ENCODE data around the gene POLD3.
"Not testable (repeated sequence)": the region's sequence is repeated elsewhere in the genome, so short reads cannot be mapped to it uniquely, and the experiment has no call there.

The POLD3 gene

GRCh38 chr11:74583024-74583624, 9.3 kb upstream of the POLD3 start:
- DNase-seq, result no peak

GRCh38 chr11:74590492-74590891, 1.9 kb upstream of the POLD3 start:
- not testable (repeated sequence) for DNase-seq

GRCh38 chr11:74592063-74592440, 330 bp upstream of the POLD3 start:
- DNase-seq, result no peak

GRCh38 chr11:74593463-74593862, 1.1 kb downstream of the POLD3 start:
- peak; percentile 22 for DNase-seq

GRCh38 chr11:74602637-74603556, 10.5 kb downstream of the POLD3 start:
- DNase-seq, result no peak

- DNase-seq, result no peak
These were observed 11.5 kb downstream of the POLD3 start for GRCh38 chr11:74603845-74604244.

DNA sequence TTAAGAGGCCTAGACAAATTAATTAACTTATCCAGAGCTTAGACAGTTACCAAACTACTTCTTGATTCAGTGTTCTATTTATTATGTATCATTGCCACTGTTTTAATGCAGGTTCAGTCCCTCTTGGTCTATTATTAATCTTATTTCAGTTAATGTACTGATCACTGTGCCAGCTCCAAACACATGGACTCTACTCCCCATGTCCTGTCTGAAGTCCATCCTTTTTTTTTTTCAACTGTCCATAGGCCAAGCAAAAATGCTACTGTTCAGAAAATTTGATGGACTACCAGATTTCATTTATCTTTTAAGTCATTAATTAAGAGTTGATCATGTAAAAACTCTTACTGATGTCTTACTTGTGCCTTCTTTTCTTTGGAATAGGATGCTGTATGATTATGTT, 11.9 kb downstream of the POLD3 start:
- no peak for DNase-seq

- DNase-seq, result no peak
These were observed 13.0 kb downstream of the POLD3 start for GRCh38 chr11:74605403-74605802.

DNA sequence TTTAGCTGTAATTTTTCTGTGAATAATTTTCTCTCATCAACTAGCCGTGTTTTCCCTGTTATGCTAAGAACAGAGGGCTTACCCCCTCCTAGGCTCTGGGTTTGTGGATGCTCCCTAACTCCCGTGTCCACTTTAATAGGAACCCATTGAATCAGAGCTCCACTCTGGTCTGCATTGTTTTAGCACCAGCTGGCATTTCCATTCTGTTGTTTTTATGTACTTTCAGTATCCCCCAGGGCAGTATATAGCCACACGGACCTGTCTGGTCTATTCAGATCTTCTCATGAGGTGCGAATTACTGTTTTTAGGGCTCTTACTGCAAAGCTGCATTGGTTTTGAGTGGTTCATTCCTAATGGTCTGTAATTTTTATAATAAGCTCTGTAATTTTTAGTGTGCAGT, 16.0 kb downstream of the POLD3 start:
- no peak for DNase-seq

- DNase-seq, result peak; percentile 68
These were observed 19.0 kb downstream of the POLD3 start for GRCh38 chr11:74611369-74611861.

- DNase-seq, result no peak
These were observed 20.5 kb downstream of the POLD3 start for GRCh38 chr11:74612877-74613276.

- DNase-seq, result peak; percentile 10
These were observed 22.9 kb downstream of the POLD3 start for GRCh38 chr11:74615311-74615710.

DNA sequence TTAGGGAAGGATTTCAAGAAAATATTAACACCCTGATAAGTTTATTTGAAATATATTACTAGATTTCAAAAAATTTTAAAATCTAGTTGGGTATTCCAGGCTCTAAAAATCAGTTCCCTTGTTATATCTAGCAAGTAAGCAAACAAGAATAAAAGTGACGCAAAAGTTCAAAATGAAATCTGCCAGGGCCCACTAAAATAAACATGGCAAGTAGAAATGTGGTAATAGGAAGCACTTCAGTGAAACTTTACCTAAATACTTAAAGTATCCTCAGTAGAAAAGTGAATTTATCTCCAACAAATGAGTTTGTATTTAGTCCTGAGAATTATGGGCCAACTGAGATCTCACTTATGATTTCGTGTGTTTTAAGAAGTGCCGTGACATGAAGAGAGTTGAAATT, 23.6 kb downstream of the POLD3 start:
- DNase-seq, result no peak

GRCh38 chr11:74620531-74620930, 28.1 kb downstream of the POLD3 start:
- DNase-seq, result no peak

GRCh38 chr11:74626130-74626529, 33.7 kb downstream of the POLD3 start:
- no peak for DNase-seq

DNA sequence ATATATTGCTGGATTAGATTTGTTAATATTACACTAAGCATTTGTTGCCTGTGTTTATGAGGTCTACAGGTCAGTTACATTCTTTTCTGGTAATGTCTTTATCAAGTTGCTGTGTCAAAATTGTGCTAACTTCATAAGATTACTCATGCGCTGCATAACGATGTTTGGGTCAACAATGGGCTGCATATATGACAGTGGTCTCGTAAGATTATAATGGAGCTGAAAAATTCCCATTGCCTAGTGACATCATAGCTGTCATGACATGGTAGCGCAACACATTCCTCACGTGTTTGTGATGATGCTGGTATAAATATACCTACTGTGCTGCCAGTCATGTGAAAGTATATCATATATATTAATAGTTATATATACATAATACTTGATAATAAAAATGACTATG, 34.2 kb downstream of the POLD3 start:
- DNase-seq, result no peak

GRCh38 chr11:74627381-74627780, 35.0 kb downstream of the POLD3 start:
- DNase-seq, result no peak

DNA sequence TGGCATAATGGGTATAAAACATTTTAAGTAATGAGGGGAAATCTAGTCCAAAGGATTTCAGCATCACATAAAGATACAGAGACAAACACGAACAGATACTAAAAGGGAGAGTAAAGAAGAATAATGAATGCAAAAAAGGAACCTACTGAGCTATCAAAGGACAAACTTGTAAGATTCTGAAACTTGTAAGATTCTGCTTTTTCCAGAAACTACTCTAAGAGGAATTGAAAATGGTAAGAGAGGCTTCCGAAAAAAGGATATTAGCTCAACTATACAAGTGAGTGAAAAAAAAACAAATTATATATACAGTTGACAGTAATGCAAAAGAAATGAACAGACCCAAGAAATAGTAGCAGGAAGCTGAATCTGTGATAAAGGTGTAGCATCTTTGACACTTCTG, 37.7 kb downstream of the POLD3 start:
- no peak for DNase-seq

- peak; percentile 6 for DNase-seq
These were observed 41.3 kb downstream of the POLD3 start for GRCh38 chr11:74633406-74634393.

DNA sequence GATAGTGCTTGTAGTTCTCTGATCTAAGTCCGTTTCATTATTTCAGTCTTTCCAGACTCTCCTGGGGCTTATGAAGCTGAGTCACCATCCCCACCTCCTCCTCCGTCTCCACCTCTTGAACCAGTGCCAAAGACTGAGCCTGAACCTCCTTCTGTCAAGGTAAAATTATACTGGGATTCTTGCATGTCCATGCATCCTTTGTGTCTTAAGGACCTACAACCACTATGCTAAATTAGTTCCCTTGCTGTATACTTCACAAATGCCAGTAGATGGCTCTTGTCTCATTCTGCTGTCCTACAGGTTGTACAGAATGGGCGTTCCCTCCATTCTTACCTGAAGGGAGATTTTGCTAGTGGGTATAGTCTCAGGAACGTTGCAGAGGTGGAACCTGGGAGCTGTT, 42.2 kb downstream of the POLD3 start:
- peak; percentile 25 for DNase-seq

- peak; percentile 14 for DNase-seq
These were observed 44.3 kb downstream of the POLD3 start for GRCh38 chr11:74636630-74637184.

GRCh38 chr11:74637700-74638099, 45.3 kb downstream of the POLD3 start:
- no peak for DNase-seq

DNA sequence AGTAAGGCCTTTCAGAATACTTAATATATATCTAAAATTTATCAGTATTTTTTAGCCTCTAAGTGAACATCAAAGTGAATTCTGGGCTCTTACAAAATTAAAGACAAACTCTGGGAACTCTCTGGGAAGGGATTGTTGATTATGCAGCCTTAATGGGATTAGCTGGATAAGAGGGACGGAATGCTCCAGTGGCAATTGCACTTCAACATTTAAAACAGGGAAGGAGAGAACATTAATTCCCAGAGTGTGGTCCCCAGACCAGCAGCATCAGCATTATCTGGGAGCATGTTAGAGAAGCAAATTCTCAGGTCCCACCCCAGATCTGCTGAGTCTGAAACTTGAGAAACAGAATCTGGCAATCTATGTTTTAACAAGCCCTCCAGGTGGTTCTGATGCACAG, 46.5 kb downstream of the POLD3 start:
- no peak for DNase-seq

All from hematopoietic multipotent progenitor cell treated with erythropoietin and hydrocortisone succinate and interleukin-3 and kit ligand, for 6 days (in vitro differentiated cells).